T-helper 2 cell treated with Interferon-gamma antibody and Interleukin-4, amounts not matched to agents 5 μg/mL and 100 μg/mL, for 36 hours (primary cell): Measurements from ENCODE around the gene VAMP2.
A peak's percentile ranks its signal among the peaks of the same experiment; 100 is the strongest.

Source experiments
- DNase-seq: peaks from one replicate; pipeline ENCODE4 v3.0.0; 2021; ENCODE audit warnings: low spot score
- H3K27ac Mint-ChIP-seq: one replicate; pipeline ENCODE4 v1.8.0; 2021; ENCODE audit warnings: mild to moderate bottlenecking, mixed read lengths
- H3K27me3 Mint-ChIP-seq: one replicate; pipeline ENCODE4 v1.8.0; 2021; ENCODE audit warnings: low read depth, mixed read lengths
- H3K36me3 Mint-ChIP-seq: one replicate; pipeline ENCODE4 v1.8.0; 2021; ENCODE audit warnings: low read depth, mixed read lengths
- H3K4me1 Mint-ChIP-seq: one replicate; pipeline ENCODE4 v1.8.0; 2021; ENCODE audit warnings: low read depth, mixed read lengths
- H3K4me3 Mint-ChIP-seq: one replicate; pipeline ENCODE4 v1.8.0; 2022; ENCODE audit warnings: mild to moderate bottlenecking, moderate library complexity, mixed read lengths
- H3K9me3 Mint-ChIP-seq: one replicate; pipeline ENCODE4 v1.8.0; 2021; ENCODE audit warnings: mixed read lengths

The VAMP2 gene

DNA sequence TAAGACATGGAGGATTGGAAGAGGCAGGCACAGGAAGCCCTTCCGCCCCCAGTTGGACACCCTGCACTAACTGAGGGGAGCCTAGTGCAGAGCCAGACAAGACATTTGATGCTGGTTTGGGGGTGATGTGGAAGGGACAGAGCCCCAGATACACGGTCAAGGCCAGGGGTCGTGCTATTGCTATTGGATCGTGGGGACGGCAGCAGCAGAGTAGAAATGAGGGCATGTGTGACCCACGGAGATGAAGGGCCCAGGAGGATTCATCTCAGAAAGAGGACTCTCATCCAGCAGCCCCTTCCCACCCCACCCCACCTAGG lies 2.0 kb upstream of the VAMP2 start:
- Mint-ChIP-seq H3K4me3 (peak overlapping the region; percentile 88), H3K27ac (peak overlapping the region; percentile 98), H3K36me3 (peaks cover 21% of the 10 kb centered on the region), H3K9me3 (no peaks in the 10 kb centered on the region), H3K4me1 (peaks cover 39% of the 10 kb centered on the region), H3K27me3 (no peaks in the 10 kb centered on the region)
- DNase-seq: no peak

DNA sequence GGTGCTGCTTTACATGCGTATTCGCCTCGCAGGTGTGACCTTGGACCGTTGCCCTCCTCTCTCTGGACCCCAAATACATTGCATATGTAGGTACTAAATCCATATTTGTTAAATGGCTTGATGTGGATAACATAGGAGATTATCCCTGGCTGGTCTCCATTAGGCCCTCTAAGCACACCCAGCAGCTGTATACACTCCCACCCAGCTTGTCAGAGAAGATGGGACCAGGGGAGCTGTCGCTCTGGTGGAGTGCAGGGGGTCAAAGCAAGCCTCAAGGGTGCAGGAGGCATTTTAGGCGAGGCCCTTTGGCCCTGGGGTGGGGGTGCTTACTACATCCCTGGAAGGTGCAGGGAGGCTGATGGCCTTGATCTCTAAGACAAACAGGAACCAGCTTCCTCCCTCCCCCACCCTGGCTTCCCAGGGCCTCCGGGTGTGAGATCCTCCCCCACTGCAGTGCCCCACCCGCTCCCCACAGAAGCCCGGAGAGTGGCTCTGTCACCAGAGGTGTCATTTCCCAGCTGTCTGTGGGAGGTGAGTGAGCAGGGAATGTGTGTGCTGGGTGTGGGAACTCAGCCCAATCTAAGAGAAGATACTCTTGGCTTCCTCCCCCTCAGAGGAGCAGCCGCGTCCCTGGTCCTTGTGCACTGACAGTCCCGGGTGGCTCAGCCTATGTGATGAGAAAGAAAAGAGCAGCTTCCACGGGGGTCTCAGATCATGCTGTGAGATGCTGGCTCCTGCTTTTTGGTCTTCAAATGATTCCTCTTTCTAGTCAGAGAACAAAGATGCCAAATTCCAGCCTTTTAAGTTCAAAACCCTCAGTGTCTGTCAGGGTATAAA lies 1.4 kb upstream of the VAMP2 start:
- no peaks in the 10 kb centered on the region for H3K27me3 Mint-ChIP-seq
- DNase-seq: peak; percentile 79
- peaks cover 27% of the 10 kb centered on the region for H3K36me3 Mint-ChIP-seq
- H3K27ac Mint-ChIP-seq: peak overlapping the region; percentile 98
- H3K4me1 Mint-ChIP-seq: peaks cover 40% of the 10 kb centered on the region
- H3K9me3 Mint-ChIP-seq: no peaks in the 10 kb centered on the region
- peak overlapping the region; percentile 88 for H3K4me3 Mint-ChIP-seq

DNA sequence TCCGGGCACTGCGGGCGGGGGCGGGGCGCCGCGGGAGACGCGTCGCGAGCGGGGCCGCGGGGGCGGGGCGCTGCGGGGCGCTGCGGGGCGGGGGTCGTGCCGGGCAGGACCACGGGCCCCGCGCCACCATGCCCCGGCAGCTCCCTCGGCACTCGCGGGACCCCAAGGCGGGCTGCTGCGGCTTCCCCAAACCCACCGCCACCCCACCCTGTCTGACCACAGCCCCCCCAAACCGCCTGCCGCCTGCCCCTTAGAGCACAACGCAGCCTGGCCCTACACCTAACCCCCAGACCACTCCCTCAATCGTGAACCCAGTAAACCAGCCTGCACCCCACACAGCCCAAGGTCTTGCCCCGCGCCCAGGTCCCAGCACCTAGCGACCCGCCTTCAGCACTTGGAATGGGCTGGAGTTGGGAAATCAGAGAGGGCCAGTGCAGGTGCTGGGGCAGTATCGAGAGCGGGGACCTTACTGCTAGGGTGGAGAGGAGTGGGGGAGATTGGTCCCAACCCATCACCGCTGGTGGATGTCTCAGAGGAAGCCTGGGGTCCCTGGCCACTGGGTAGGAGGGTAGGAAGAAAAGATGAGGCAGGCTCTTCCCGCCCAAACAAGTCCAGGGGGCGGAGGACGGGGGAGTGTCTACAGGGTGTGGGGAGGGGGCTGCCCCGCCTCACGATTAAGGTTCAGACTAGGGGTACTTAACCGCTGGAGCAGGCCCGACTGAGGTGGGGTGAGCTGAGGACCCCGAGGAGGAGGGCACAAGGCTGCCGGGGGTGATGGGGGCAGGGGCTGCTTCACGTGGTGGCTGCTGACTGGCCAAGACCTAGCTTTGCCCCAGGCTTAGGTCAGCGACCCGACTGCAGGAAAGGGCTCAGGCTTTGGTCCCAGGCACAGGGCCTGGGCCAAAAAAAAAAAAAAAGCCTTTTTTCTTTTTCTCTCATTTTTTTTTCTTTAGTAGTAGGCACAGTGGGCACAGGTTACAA lies 539 bp upstream of the VAMP2 start:
- Mint-ChIP-seq H3K9me3 (no peaks in the 10 kb centered on the region), H3K4me1 (peaks cover 48% of the 10 kb centered on the region), H3K27ac (peak overlapping the region; percentile 98), H3K4me3 (peak overlapping the region; percentile 88), H3K27me3 (no peaks in the 10 kb centered on the region), H3K36me3 (peaks cover 33% of the 10 kb centered on the region)
- no peak for DNase-seq

DNA sequence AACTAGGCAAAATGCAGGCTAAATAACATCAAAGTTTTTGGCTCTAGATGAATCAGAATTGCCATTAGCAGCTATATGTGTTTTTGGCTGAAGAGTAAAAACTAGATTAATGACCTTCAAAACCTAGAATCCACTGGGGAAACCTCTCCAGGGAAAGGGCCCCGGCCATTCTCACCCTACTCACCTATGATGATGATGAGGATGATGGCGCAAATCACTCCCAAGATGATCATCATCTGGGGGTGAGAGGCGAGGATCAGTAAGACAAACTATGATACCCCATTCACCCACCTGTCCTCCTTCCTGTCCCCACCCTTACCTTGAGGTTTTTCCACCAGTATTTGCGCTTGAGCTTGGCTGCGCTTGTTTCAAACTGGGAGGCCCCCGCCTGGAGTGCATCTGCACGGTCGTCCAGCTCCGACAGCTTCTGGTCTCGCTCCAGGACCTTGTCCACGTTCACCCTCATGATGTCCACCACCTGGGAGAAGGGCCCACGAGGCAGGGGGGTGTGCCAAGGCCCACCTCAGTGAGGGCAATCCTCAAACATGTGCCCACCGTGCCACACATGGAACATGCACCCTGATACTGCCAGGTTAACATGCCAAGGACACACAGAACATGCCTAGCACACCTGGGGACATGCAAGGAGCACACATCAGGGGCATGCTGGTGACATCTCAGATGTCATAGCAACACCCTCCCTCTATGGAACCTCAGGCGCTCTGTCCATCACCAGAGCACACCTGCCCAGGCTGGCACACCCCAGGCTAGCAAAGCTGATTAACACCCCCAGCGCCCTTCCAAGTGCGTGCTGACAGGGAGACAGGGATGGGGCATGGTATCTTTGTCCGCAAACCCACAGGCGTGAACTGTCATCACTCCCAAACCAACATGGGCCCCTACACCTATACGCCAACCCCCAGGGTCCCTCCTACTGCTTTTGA lies 1.2 kb downstream of the VAMP2 start:
- H3K27ac Mint-ChIP-seq: peak overlapping the region; percentile 86
- DNase-seq: no peak
- no peaks in the 10 kb centered on the region for H3K9me3 Mint-ChIP-seq
- peak overlapping the region; percentile 87 for H3K4me3 Mint-ChIP-seq
- H3K27me3 Mint-ChIP-seq: no peaks in the 10 kb centered on the region
- peaks cover 48% of the 10 kb centered on the region for H3K4me1 Mint-ChIP-seq
- peaks cover 33% of the 10 kb centered on the region for H3K36me3 Mint-ChIP-seq

DNA sequence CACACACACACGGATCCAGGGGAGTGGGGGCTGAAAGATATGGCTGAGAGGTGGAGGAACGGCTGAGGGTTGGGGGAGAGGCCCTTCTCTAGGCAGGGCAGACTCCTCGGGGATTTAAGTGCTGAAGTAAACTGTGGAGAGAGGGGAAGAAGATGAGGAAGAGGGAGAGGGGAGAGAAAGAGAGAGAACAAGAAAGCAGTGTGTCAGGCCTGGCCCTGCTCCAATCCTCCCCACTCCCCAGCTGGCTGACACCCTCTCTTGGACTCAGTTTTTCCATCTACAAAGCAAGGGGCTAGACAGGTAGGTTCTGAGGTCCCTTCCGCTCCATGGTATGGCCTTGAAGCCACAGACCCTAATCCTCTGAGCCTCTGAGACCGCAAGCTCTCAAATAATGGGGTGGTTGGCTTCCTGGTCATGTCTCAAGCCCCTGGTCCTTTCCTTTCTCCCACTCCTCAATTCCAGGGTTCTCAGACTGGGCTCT lies 2.0 kb downstream of the VAMP2 start:
- peaks cover 33% of the 10 kb centered on the region for H3K36me3 Mint-ChIP-seq
- H3K4me1 Mint-ChIP-seq: peaks cover 48% of the 10 kb centered on the region
- H3K27ac Mint-ChIP-seq: peak overlapping the region; percentile 86
- DNase-seq: no peak
- no peaks in the 10 kb centered on the region for H3K27me3 Mint-ChIP-seq
- H3K4me3 Mint-ChIP-seq: peak overlapping the region; percentile 87
- no peaks in the 10 kb centered on the region for H3K9me3 Mint-ChIP-seq

DNA sequence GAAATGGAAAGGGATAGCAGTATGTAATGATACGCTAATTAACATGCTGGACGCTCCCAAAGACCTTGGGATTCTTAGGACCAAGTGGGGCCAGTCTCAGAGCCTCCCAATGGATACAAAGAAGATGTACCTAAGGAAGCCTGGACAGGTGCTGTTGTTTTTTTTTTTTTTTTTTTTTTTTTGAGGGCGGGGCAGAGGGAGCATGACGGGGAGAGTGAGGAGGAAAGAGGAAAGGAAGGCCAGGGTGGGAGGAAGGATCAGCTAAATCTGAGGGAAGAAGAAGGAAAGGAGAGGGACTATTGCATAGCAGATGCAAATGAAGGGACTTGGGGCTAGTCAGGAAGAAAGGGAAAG lies 2.5 kb downstream of the VAMP2 start:
- Mint-ChIP-seq H3K27me3 (no peaks in the 10 kb centered on the region), H3K4me3 (peak overlapping the region; percentile 87), H3K36me3 (peaks cover 33% of the 10 kb centered on the region), H3K4me1 (peaks cover 51% of the 10 kb centered on the region), H3K9me3 (no peaks in the 10 kb centered on the region), H3K27ac (peak overlapping the region; percentile 91)
- DNase-seq: no peak

DNA sequence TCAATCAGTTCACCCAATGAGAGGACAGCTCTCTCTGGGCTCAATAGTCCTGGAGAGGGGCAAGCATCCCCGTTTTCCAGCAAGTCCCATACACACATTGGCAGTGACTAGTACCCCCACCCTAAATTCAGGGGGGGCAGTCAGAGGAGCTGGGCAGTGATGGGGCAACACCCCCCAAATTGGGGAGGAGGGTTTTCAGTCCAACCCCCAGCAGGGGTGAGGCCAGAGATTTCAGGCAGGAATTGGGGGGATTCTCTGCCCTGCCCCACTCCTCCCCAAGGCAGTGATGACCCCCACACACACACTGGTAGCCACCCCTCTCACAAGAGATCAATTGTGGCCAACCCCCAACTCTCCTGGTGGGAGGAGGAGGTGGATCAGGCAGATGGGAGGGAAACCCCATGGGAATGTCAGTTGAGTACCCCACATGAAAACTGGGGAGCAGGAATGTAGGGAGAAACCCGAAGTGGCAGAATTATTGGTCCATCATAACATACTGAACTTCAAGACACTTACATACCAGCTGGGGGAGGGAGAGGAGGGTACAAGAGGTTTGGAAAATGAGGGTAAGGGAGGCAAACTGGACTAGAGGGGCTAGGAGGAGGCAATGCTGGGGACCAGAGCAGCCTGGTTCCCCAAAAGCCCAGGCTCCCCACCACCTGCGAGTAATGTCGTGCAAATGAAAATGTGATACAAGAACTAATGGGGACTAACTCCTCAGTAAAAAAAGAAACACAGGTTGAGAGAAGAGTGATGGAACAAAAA lies 3.1 kb downstream of the VAMP2 start:
- no peak for DNase-seq
- Mint-ChIP-seq H3K4me3 (peak overlapping the region; percentile 77), H3K27me3 (no peaks in the 10 kb centered on the region), H3K27ac (peak overlapping the region; percentile 91), H3K9me3 (no peaks in the 10 kb centered on the region), H3K36me3 (peaks cover 31% of the 10 kb centered on the region), H3K4me1 (peaks cover 51% of the 10 kb centered on the region)

DNA sequence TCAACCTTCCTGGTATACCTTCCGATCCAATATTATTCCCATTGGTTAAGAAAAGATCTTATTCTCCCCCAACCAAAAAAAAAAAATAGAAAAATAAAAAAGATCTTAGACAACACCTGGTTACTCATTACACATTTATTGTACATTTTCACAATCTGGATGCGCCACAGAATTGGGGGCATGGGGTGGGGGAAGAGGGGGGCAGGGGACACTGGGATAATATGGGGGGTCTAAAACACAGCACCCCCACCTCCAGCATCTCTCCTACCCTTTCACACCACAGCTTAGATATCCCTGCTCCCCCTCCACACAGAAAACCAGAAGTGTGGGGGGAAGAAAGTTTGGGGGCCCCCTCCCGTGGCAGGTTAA lies 3.7 kb downstream of the VAMP2 start:
- H3K4me3 Mint-ChIP-seq: peak overlapping the region; percentile 25
- H3K27ac Mint-ChIP-seq: peak overlapping the region; percentile 89
- no peak for DNase-seq
- H3K9me3 Mint-ChIP-seq: no peaks in the 10 kb centered on the region
- peaks cover 31% of the 10 kb centered on the region for H3K36me3 Mint-ChIP-seq
- H3K27me3 Mint-ChIP-seq: no peaks in the 10 kb centered on the region
- peaks cover 50% of the 10 kb centered on the region for H3K4me1 Mint-ChIP-seq

DNA sequence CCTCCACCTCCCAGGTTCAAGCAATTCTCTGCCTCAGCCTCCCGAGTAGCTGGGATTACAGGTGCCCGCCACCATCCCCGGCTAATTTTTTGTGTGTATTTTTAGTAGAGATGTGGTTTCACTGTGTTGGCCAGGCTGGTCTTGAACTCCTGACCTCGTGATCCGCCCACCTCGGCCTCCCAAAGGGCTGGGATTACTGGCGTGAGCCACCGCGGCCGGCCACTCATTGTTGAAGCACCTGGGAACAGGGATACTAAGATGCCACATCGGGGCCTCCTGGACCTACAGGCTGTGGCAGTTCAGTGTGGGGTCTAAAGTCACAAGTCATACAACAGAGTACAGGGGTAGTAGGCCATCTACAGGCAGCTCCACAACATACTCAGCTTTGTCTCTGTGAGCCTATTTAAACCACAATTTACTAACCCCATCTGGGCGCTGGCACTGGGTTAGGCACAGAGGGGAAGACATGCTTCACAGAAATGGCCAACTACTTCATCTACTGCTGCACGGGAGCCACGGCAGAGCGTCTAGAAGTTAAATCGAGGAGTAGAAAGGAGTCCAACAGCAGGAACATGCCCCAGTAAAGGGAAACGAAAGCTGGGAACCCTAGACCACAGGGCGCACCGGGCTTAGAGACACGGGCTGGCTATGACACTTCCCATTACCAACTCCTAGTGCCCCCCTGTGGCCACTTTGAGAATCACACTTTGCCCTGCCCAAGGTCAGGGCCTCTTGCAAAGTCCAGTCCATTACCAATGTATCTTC lies 4.3 kb downstream of the VAMP2 start:
- Mint-ChIP-seq H3K27ac (peak overlapping the region; percentile 89), H3K4me3 (peak overlapping the region; percentile 25), H3K27me3 (no peaks in the 10 kb centered on the region), H3K4me1 (peaks cover 49% of the 10 kb centered on the region), H3K36me3 (peaks cover 31% of the 10 kb centered on the region), H3K9me3 (no peaks in the 10 kb centered on the region)
- DNase-seq: peak; percentile 84

DNA sequence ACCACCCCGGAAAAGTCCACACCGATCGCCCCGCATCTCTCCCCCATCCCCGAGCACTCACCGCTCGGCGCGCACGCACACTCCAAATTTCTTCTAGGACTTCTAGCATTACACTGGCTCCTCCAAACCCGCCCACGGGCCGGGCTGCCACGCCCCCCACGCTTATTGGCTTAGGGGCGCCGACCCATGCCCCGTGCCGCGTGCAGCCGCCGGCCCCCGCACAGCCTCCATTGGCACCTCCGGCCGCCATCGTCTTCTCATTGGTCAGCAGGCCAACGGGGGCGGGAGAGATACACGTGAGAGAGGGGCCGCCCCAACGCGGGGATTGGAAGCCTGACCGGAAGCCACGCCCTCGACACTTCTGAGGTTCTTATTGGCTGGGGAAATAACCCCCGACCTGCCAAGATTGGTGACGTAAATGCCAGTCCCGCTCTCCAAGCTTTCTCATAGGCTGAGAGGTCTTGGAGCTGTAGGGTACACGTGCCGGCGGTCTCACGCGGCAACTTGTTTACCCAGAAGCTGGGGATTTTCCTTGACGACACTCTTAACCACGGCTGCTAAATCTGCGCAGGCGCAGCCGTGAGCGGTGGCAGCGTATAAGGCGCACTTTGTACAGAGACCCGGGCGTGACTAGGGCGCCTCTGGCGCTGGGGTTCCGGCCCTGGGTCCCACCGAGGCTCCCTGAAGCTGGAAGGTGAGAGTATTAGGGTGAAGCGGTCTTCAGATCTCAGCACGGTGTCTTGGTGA lies 6.3 kb downstream of the VAMP2 start:
- Mint-ChIP-seq H3K27me3 (no peaks in the 10 kb centered on the region), H3K9me3 (no peaks in the 10 kb centered on the region), H3K36me3 (peaks cover 27% of the 10 kb centered on the region), H3K4me3 (no peak overlapping the region), H3K27ac (no peak overlapping the region), H3K4me1 (peaks cover 59% of the 10 kb centered on the region)
- DNase-seq: peak; percentile 100

DNA sequence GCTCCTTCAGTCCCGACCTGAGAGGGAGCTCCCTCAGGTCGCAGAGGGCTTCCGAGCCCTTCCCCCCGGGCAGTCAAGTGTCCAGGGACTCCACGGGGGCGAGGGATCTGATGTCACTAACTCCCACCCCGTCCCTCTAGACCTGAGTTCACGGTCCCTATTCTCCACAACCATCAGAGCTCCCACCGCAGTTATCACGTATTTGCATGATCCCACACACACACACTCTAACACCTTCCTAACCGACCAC lies 6.8 kb downstream of the VAMP2 start:
- H3K27ac Mint-ChIP-seq: no peak overlapping the region
- no peak for DNase-seq
- H3K36me3 Mint-ChIP-seq: peaks cover 22% of the 10 kb centered on the region
- H3K4me1 Mint-ChIP-seq: peaks cover 55% of the 10 kb centered on the region
- H3K27me3 Mint-ChIP-seq: no peaks in the 10 kb centered on the region
- H3K9me3 Mint-ChIP-seq: no peaks in the 10 kb centered on the region
- no peak overlapping the region for H3K4me3 Mint-ChIP-seq
